Large intestine (tissue), 12 donors: ENCODE measurements around the gene SMPD1. TPM values are rescaled to one million over a fixed set of nuclear protein-coding genes. Genes with fewer than 3 reads are reported as not detected.
A peak's percentile ranks its signal among the peaks of the same experiment; 100 is the strongest.

Source experiments
- DNase-seq, 2 donors: peaks; one replicate each; pipeline versions ENCODE4 v3.0.0 to v3.0.0-alpha.2; 2013
- H3K27ac ChIP-seq: one replicate; pipeline ENCODE4 v1.5.1; 2013; ENCODE audit warnings: low read length
- H3K27me3 ChIP-seq: 2 replicates; pipeline ENCODE4 v1.6.1; 2013; ENCODE audit warnings: low read length; ENCODE audit not compliant: control insufficient read depth, insufficient read depth
- H3K36me3 ChIP-seq: 2 replicates; pipeline ENCODE4 v1.6.1; 2013; ENCODE audit warnings: low read length; ENCODE audit not compliant: control insufficient read depth, insufficient read depth
- H3K4me1 ChIP-seq: one replicate; pipeline ENCODE4 v1.6.1; 2013; ENCODE audit warnings: low read length; ENCODE audit not compliant: control insufficient read depth, insufficient read depth
- H3K4me3 ChIP-seq: one replicate; pipeline ENCODE4 v1.5.1; 2013; ENCODE audit warnings: low read length
- H3K9me3 ChIP-seq: one replicate; pipeline ENCODE4 v1.6.1; 2013; ENCODE audit warnings: mild to moderate bottlenecking, low read depth, low read length, moderate library complexity; ENCODE audit not compliant: control insufficient read depth
- whole genome bisulfite sequencing: methylation state at CpG from one replicate; pipeline ENCODE4 v1.1.5; 2013; ENCODE audit warnings: low lambda C conversion rate; ENCODE audit not compliant: insufficient coverage; 5-methylcytosine and 5-hydroxymethylcytosine counted together
- long read RNA-seq, 11 donors: transcript quantifications; one replicate each; lab custom pipeline, GENCODE V29; 2026
- polyA plus RNA-seq: library from polyadenylated mRNA; unstranded; fragments of 120-200 nt; gene quantifications from one replicate; pipeline ENCODE4 v1.2.1, GENCODE V29; 2013

Gene SMPD1
- polyA plus RNA-seq, result 31.8 TPM
- long read RNA-seq, donor 1, transcript SMPD1-201 (6 exons, 2,452 nt), result major isoform, 7 of 8 reads
- long read RNA-seq, donor 1, partial matches to known transcripts, result 0 of 8 reads
- long read RNA-seq, donor 1, other reads (novel, unspliced or antisense), result 0 of 8 reads
- long read RNA-seq, donor 2, transcript SMPD1-201 (6 exons, 2,452 nt), result major isoform, 9 of 9 reads
- long read RNA-seq, donor 2, partial matches to known transcripts, result 0 of 9 reads
- long read RNA-seq, donor 2, other reads (novel, unspliced or antisense), result 0 of 9 reads
- long read RNA-seq, donor 3, result 0 reads
- long read RNA-seq, donor 4, result 0 reads
- long read RNA-seq, donor 5, partial matches to known transcripts, result 0 of 2 reads
- long read RNA-seq, donor 5, other reads (novel, unspliced or antisense), result 0 of 2 reads
- long read RNA-seq, donor 6, transcript SMPD1-201 (6 exons, 2,452 nt), result major isoform, 9 of 15 reads
- long read RNA-seq, donor 6, partial matches to known transcripts, result 5 of 15 reads
- long read RNA-seq, donor 6, other reads (novel, unspliced or antisense), result 0 of 15 reads
- long read RNA-seq, donor 7, partial matches to known transcripts, result 0 of 4 reads
- long read RNA-seq, donor 7, other reads (novel, unspliced or antisense), result 0 of 4 reads
- long read RNA-seq, donor 8, transcript SMPD1-201 (6 exons, 2,452 nt), result major isoform, 10 of 20 reads
- long read RNA-seq, donor 8, partial matches to known transcripts, result 9 of 20 reads
- long read RNA-seq, donor 8, other reads (novel, unspliced or antisense), result 0 of 20 reads
- long read RNA-seq, donor 9, transcript SMPD1-201 (6 exons, 2,452 nt), result major isoform, 7 of 8 reads
- long read RNA-seq, donor 9, partial matches to known transcripts, result 0 of 8 reads
- long read RNA-seq, donor 9, other reads (novel, unspliced or antisense), result 0 of 8 reads
- long read RNA-seq, donor 10, transcript SMPD1-201 (6 exons, 2,452 nt), result major isoform, 14 of 16 reads
- long read RNA-seq, donor 10, partial matches to known transcripts, result 0 of 16 reads
- long read RNA-seq, donor 10, other reads (novel, unspliced or antisense), result 0 of 16 reads
- long read RNA-seq, donor 11, transcript SMPD1-201 (6 exons, 2,452 nt), result major isoform, 12 of 13 reads
- long read RNA-seq, donor 11, partial matches to known transcripts, result 0 of 13 reads
- long read RNA-seq, donor 11, other reads (novel, unspliced or antisense), result 0 of 13 reads

DNA sequence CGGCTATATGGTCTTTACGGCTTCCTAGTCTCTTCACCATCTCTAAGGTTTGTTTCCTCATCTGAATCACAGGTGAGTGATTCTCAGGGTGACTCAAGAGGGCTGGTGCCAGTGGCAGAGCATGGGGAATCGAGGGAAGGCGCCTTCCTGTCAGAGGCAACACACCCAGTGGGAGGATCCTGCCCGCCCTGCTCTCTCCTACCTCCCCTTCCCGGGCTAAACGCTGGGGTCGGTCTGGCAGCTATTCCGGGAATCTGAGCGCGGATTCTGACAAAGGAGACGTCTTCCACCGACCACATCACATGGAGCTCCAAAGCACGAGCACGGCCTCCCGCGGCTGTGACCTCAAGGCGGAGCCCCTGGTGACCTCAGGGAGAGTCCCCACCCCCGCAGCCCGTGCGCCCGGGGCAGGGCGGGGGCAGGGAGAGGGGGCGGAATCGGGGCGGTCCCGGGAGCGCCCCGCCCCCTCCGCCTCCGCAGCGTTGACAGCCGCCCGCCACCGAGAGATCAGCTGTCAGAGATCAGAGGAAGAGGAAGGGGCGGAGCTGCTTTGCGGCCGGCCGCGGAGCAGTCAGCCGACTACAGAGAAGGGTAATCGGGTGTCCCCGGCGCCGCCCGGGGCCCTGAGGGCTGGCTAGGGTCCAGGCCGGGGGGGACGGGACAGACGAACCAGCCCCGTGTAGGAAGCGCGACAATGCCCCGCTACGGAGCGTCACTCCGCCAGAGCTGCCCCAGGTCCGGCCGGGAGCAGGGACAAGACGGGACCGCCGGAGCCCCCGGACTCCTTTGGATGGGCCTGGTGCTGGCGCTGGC lies at the start of gene SMPD1:
SMPD1 (plus strand) TSS at position 570 of the 813 bp plus-strand sequence; CDS start at position 695, 125 bp downstream.
- no CpG with 5 or more reads among the region's 63 CpGs for WGBS
- Histone ChIP-seq H3K4me1 (peaks cover 26% of the 10 kb centered on the region), H3K27me3 (no peaks in the 10 kb centered on the region), H3K9me3 (no peaks in the 10 kb centered on the region), H3K27ac (peak within 1 kb of the TSS; percentile 83), H3K4me3 (peak within 1 kb of the TSS; percentile 88), H3K36me3 (peaks cover 25% of the 10 kb centered on the region)
- DNase-seq, result peak; percentile 93 to 97

DNA sequence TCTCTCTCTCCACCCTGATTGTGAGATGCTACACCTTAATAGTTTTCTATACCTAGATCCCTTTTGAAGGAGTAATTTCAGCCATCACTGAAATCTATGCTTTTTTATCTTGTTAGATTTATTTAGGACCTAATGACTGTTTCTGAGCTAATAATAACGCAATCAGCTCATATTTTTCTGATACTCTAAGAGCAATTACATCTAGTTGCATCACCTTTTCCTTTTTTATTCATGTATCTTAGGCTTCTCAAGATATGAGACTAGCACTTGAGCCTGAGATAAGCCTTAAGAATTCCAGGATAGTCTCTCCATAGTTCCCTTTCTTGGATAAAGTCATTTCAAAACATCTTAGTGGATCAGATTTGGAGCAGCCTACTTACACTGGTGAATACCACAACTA lies 44.9 kb upstream of the SMPD1 start:
- no peaks in the 10 kb centered on the region for H3K27me3 ChIP-seq
- H3K27ac ChIP-seq, result no peak overlapping the region
- H3K36me3 ChIP-seq, result no peaks in the 10 kb centered on the region
- no peak for DNase-seq
- WGBS, result 100% methylated on average over 1 of the region's 1 CpG
- no peak overlapping the region for H3K4me3 ChIP-seq
- no peaks in the 10 kb centered on the region for H3K9me3 ChIP-seq
- no peaks in the 10 kb centered on the region for H3K4me1 ChIP-seq

DNA sequence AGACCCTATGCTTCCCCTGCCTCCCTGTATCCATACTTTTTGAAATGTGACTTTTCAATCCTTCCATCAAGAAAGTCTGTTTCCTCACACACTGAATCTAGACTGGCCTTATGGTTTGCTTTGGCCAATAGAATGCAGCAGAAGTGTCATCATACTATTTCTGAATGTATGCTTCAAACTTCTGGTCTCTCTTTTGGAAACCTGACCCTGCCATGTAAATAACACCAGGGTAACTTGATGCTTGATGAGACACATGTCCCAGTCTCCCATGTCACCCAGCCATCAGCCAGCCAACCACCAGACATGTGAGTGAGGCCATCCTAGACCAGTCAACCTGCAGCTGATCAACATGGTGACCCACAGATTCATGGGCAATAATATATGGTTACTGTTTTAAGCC lies 40.2 kb upstream of the SMPD1 start:
- H3K4me1 ChIP-seq, result peaks cover 16% of the 10 kb centered on the region
- no peaks in the 10 kb centered on the region for H3K9me3 ChIP-seq
- no peaks in the 10 kb centered on the region for H3K27me3 ChIP-seq
- no peak overlapping the region for H3K4me3 ChIP-seq
- no peak for DNase-seq
- no peak overlapping the region for H3K27ac ChIP-seq
- H3K36me3 ChIP-seq, result no peaks in the 10 kb centered on the region

DNA sequence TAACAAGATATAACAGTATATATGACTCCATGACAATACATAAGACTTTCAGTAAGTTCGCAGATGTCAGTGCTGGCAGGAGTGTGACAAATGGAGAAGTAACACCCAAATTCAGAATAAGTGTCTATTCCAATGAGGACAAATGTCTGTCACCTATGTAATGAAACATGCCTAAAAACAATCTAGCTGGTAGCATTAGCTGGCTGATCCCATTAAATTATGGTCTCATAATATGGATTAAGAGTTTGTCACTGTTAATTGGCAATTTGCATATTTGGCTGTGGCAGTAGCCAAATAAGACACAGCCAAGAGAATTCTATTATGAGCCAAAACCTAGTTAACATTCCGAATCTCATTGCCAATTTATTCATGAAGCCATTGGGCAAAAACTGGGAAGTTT lies 39.8 kb upstream of the SMPD1 start:
- Histone ChIP-seq H3K27me3 (no peaks in the 10 kb centered on the region), H3K4me3 (no peak overlapping the region), H3K4me1 (peaks cover 19% of the 10 kb centered on the region), H3K9me3 (no peaks in the 10 kb centered on the region), H3K36me3 (no peaks in the 10 kb centered on the region), H3K27ac (no peak overlapping the region)
- WGBS, result no CpG with 5 or more reads among the region's 2 CpGs
- DNase-seq, result no peak

DNA sequence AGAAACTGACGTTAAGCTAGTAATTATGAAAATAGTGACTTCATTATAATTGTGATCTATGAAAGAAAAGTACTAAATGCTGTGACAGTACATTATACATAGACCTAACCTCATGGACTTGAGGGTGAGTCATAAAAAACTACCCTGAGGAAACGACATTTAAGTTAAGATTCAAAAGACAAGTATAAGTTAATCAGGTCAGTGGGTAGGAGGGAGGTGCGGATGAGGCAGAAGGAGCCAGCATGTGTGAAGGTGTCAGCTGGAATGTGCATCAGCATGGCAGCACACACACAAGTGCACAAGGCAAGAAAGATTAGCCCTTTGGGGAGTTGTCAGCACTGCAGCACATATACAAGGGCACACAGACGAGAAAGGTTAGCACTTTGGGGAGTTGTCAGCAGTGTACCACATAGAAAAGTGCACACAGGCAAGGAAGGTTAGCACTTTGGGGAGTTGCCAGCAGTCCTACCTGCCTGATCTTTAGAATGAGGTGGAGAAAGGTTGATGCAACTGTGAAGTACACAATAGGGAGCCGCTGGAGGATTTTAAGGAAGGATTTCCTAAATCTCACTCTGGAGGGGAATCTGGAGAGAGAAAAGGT lies 38.4 kb upstream of the SMPD1 start:
- H3K36me3 ChIP-seq, result no peaks in the 10 kb centered on the region
- H3K27me3 ChIP-seq, result no peaks in the 10 kb centered on the region
- H3K9me3 ChIP-seq, result no peaks in the 10 kb centered on the region
- no peak overlapping the region for H3K27ac ChIP-seq
- peaks cover 19% of the 10 kb centered on the region for H3K4me1 ChIP-seq
- no CpG with 5 or more reads among the region's 5 CpGs for WGBS
- no peak overlapping the region for H3K4me3 ChIP-seq
- no peak for DNase-seq

DNA sequence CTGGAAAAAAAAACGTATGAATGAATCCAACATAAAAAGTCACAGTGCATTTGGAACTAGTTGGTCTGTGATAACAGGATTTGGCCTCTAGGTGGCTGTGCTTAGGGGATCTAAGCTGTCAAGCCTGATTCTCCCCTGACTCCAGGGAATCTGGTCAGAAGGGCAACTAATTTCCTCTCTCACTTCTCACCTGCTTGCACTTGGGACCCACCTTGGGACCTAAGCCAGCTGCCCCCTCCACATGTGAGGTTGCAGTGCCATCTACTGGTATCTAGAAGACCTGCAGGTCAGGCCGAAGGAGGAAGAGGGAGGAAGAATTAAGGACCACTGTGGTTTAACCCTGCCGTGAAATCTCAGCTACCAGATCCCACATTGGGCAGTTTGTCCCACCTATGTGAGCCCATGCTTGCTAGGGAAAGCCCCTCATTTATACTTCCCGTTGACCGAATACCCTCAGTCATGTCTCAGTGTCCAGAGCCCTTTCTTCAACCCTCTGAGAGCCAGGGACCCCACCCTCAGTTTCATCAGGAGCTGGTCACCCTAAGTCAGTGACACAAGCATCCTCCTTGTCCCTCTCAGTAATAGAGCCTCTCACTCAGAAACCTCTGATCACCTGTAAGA lies 36.8 kb upstream of the SMPD1 start:
- Histone ChIP-seq H3K9me3 (no peaks in the 10 kb centered on the region), H3K4me3 (no peak overlapping the region), H3K36me3 (no peaks in the 10 kb centered on the region), H3K27me3 (no peaks in the 10 kb centered on the region), H3K27ac (no peak overlapping the region), H3K4me1 (peaks cover 19% of the 10 kb centered on the region)
- DNase-seq, result peak; percentile 86 to 92
- 20% methylated on average over 1 of the region's 5 CpGs for WGBS

DNA sequence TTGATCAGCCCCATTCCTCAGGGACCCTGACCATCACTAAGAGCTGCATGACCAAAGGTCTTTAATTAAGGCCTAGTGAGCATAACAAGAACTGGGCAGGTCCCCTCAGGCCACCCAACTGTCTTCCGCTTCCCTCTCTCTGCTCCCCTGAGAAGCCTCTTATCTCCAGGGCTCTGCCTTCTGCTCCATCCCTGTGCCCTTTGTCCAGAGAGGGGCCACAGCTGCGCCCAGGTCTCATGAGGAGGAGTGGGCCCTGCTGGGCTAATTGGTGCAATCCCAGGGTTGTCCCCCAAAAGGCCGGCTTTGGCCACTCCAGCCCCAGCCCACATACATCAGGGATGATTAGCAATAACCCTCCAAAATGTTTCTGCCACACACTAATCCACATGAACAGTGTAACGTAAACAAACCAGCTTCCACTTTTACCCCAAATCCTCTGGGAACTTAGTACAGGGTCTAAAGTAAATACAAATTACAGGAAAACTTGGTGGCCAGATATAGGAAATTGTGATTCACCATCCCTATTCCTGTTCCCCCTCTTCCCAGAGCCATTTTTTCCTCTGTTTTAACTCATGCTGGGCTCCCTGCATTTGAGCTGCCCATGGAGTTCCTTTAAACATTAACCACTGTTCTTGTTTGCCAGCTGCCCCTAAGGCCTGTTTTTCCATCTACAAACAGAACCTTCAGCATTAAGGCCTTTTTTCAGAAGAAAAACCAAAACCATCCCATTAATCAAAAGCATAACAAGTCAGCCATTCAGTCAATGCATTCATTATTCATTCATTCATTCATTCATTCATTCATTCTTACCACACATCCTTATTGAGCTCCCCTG lies 35.4 kb upstream of the SMPD1 start:
- Histone ChIP-seq H3K36me3 (no peaks in the 10 kb centered on the region), H3K4me1 (peaks cover 19% of the 10 kb centered on the region), H3K27me3 (no peaks in the 10 kb centered on the region), H3K27ac (peak overlapping the region; percentile 1), H3K9me3 (no peaks in the 10 kb centered on the region), H3K4me3 (no peak overlapping the region)
- no CpG with 5 or more reads among the region's 4 CpGs for WGBS
- DNase-seq, result peak in 1 of 2 donors; percentile 44

DNA sequence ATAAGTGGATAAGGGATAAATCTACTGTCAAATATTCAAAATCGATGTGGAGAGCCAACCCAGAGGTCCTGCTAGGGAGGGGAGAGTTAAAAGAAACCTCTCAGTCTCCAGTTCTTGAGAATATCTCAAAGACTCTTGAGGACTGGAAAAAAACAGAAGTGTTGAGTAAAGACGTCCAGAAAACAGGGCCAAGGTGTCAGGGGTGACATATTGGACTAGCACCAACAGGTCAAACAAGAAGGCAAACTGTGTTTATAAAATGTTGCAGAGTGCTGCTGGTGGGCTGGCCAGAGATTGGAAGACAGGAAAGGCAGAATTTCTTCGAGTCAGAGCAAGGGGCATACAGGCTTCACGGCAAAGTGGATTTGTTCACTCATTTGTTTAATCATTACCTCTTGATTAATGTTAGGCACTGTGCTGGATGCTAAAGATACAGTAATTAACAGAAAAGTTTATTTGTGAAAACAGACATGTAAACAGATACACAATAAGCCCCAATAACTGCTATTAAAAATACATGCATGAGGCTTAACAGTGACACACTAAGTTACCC lies 33.7 kb upstream of the SMPD1 start:
- no peak overlapping the region for H3K27ac ChIP-seq
- no peak for DNase-seq
- WGBS, result 71% methylated on average over 1 of the region's 4 CpGs
- no peaks in the 10 kb centered on the region for H3K27me3 ChIP-seq
- H3K4me1 ChIP-seq, result peaks cover 19% of the 10 kb centered on the region
- H3K4me3 ChIP-seq, result no peak overlapping the region
- H3K9me3 ChIP-seq, result no peaks in the 10 kb centered on the region
- no peaks in the 10 kb centered on the region for H3K36me3 ChIP-seq
